Panc1 (cell line): Measurements from ENCODE around the gene PSMD6.

Source experiments
- POLR2AphosphoS5 ChIP-seq: IDR thresholded peaks from 2 replicates; pipeline ENCODE4 v1.6.1; 2012; ENCODE audit warnings: mild to moderate bottlenecking, low read depth, low read length, moderate library complexity
- SIN3A ChIP-seq: IDR thresholded peaks from 2 replicates; pipeline ENCODE4 v1.6.1; 2012; ENCODE audit warnings: low read depth, mild to moderate bottlenecking, low read length, moderate library complexity, borderline replicate concordance; ENCODE audit not compliant: insufficient read depth
- TF ChIP-seq, protein P1 (sequence below): fragments of 450-650 bp; IDR thresholded peaks from 2 replicates; pipeline ENCODE4 v1.5.1; 2017; ENCODE audit warnings: mild to moderate bottlenecking
- TF ChIP-seq, protein P2 (sequence below), 2 experiments: IDR thresholded peaks; 2 replicates each; pipeline ENCODE4 v1.6.1; 2011 to 2012; ENCODE audit warnings: low read depth in 2 of 2, control low read depth in 1 of 2, low read length in 1 of 2, mild to moderate bottlenecking in 1 of 2, moderate library complexity in 1 of 2; ENCODE audit not compliant: insufficient read depth in 1 of 2

DNA sequence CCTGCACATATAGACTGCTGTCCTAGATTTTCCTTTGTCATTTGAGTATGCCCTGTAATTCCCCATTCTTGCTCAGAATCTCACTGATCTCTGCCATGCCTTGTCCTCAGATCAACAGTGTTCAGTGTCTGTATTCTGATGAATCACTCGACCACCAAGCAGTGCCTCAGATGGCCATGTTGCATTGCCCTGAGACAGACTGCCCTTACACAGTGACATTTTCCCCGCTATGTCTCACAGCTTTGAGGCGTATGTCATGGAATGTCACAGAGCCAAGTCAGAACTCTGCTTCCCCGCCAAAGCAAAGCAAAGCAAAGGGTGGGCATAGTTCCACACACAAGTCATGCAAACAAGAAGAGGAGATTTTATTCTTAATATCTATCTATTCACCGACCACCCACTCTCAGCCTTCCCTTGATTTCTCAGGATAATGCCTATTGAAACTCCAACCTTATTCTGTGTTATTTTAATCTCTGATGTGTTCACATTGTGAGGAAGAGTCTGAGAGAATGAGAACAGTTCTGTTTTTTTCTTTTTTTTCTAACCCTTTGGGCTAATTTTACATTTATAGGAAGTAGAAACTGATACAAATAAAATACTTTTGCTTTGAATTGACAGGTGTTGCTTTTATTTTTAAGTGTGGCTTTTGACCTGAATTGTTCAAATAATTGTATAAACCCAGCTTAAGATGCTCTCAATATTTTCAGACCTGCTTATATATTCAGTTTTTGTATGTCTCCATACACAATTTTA lies 16.9 kb upstream of the PSMD6 start:
- TF ChIP-seq SIN3A, result no peak
- TF ChIP-seq, protein P1, sequence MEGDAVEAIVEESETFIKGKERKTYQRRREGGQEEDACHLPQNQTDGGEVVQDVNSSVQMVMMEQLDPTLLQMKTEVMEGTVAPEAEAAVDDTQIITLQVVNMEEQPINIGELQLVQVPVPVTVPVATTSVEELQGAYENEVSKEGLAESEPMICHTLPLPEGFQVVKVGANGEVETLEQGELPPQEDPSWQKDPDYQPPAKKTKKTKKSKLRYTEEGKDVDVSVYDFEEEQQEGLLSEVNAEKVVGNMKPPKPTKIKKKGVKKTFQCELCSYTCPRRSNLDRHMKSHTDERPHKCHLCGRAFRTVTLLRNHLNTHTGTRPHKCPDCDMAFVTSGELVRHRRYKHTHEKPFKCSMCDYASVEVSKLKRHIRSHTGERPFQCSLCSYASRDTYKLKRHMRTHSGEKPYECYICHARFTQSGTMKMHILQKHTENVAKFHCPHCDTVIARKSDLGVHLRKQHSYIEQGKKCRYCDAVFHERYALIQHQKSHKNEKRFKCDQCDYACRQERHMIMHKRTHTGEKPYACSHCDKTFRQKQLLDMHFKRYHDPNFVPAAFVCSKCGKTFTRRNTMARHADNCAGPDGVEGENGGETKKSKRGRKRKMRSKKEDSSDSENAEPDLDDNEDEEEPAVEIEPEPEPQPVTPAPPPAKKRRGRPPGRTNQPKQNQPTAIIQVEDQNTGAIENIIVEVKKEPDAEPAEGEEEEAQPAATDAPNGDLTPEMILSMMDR, result no peak
- TF ChIP-seq POLR2AphosphoS5, result no peak
- TF ChIP-seq, protein P2, sequence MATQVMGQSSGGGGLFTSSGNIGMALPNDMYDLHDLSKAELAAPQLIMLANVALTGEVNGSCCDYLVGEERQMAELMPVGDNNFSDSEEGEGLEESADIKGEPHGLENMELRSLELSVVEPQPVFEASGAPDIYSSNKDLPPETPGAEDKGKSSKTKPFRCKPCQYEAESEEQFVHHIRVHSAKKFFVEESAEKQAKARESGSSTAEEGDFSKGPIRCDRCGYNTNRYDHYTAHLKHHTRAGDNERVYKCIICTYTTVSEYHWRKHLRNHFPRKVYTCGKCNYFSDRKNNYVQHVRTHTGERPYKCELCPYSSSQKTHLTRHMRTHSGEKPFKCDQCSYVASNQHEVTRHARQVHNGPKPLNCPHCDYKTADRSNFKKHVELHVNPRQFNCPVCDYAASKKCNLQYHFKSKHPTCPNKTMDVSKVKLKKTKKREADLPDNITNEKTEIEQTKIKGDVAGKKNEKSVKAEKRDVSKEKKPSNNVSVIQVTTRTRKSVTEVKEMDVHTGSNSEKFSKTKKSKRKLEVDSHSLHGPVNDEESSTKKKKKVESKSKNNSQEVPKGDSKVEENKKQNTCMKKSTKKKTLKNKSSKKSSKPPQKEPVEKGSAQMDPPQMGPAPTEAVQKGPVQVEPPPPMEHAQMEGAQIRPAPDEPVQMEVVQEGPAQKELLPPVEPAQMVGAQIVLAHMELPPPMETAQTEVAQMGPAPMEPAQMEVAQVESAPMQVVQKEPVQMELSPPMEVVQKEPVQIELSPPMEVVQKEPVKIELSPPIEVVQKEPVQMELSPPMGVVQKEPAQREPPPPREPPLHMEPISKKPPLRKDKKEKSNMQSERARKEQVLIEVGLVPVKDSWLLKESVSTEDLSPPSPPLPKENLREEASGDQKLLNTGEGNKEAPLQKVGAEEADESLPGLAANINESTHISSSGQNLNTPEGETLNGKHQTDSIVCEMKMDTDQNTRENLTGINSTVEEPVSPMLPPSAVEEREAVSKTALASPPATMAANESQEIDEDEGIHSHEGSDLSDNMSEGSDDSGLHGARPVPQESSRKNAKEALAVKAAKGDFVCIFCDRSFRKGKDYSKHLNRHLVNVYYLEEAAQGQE (IDR thresholded peaks at IDR 0.05; ENCODE audit: insufficient read depth in 1 of 2, low read depth in 2 of 2, low read length in 1 of 2), result no peak
